Prostate gland (tissue), 2 donors: ENCODE measurements around the gene PDZRN4. TPM values are rescaled to one million over a fixed set of nuclear protein-coding genes. Genes with fewer than 3 reads are reported as not detected.
A peak's percentile ranks its signal among the peaks of the same experiment; 100 is the strongest.

Experiments
- DNase-seq: peaks from one replicate; pipeline ENCODE4 v3.0.0-alpha.2; 2019; ENCODE audit warnings: low spot score
- H3K27ac ChIP-seq, 2 donors: fragments of 200-600 bp; sonication (generic); 2 replicates each; pipeline ENCODE4 v1.5.1; 2017 to 2019
- H3K27me3 ChIP-seq: fragments of 200-600 bp; sonication (generic); replicated peaks from 2 replicates; pipeline ENCODE4 v1.5.1; 2019; ENCODE audit not compliant: insufficient read depth
- H3K36me3 ChIP-seq, 2 donors: fragments of 200-600 bp; sonication (generic); 1 replicate in 1 of 2; 2 replicates in 1 of 2; pipeline versions ENCODE4 v1.5.1 to v1.8.1; 2017 to 2019
- H3K4me1 ChIP-seq: fragments of 200-600 bp; sonication (generic); replicated peaks from 2 replicates; pipeline ENCODE4 v1.5.1; 2019
- H3K4me3 ChIP-seq, 2 donors: fragments of 200-600 bp; sonication (generic); 2 replicates each; pipeline ENCODE4 v1.5.1; 2017 to 2019
- H3K9me3 ChIP-seq: fragments of 200-600 bp; sonication (generic); 2 replicates; pipeline ENCODE4 v1.5.1; 2017
- CTCF ChIP-seq, 4 experiments: fragments of 200-600 bp in 2 of 4; fragments of 450-650 bp in 2 of 4; sonication (generic) in 2 of 4; IDR thresholded peaks; 1 replicate in 3 of 4; 2 replicates in 1 of 4; pipeline ENCODE4 v1.5.1; 2016 to 2019; ENCODE audit warnings: antibody characterized with exemption in 4 of 4, mild to moderate bottlenecking in 2 of 4, moderate library complexity in 2 of 4
- POLR2A ChIP-seq: fragments of 450-650 bp; IDR thresholded peaks from one replicate; pipeline ENCODE4 v1.6.1; 2016; ENCODE audit warnings: antibody characterized with exemption, mild to moderate bottlenecking
- POLR2AphosphoS5 ChIP-seq: sonication (generic); formaldehyde crosslinking; IDR thresholded peaks from one replicate; pipeline ENCODE4 v1.6.1; 2017; ENCODE audit warnings: antibody characterized with exemption
- WGBS: methylation state at CpG from one replicate; pipeline ENCODE4 v1.1.5; 2018; 5-methylcytosine and 5-hydroxymethylcytosine counted together
- intact Hi-C: fragments of 100-400 bp; cut with DNase I; formaldehyde crosslinking; loops from one replicate; pipeline ENCODE4 v1.14.2; 2022
- total RNA-seq, 2 donors: library from RNA; depleted of rRNA; stranded (reverse); fragments of >200 nt; gene quantifications; one replicate each; pipeline ENCODE4 v1.1.0, GENCODE V29; 2016

The PDZRN4 gene
- total RNA-seq, 2 donors from 2014 or later: 6.5 to 21.1 TPM

- no peaks in the 10 kb centered on the region for H3K36me3 ChIP-seq
- no peaks in the 10 kb centered on the region for H3K9me3 ChIP-seq
- H3K4me3 ChIP-seq: no peak overlapping the region
- DNase-seq: no peak
- H3K27me3 ChIP-seq: no peaks in the 10 kb centered on the region
- WGBS: 75% methylated on average over 4 of the region's 4 CpGs
- H3K27ac ChIP-seq: no peak overlapping the region
- H3K4me1 ChIP-seq: peaks cover 4% of the 10 kb centered on the region
- TF ChIP-seq POLR2A: no peak
- TF ChIP-seq POLR2AphosphoS5: no peak
- TF ChIP-seq CTCF (IDR thresholded peaks at IDR 0.05): no peak
- intact Hi-C loops: no loop called here
Measured at GRCh38 chr12:41509271-41510055, 321.3 kb downstream of the PDZRN4 start.

GRCh38 chr12:41510470-41510869, 322.4 kb downstream of the PDZRN4 start:
- H3K9me3 ChIP-seq: no peaks in the 10 kb centered on the region
- H3K4me3 ChIP-seq: no peak overlapping the region
- intact Hi-C loops: no loop called here
- 55% methylated on average over 2 of the region's 2 CpGs for WGBS
- peak overlapping the region in 1 of 2 donors; percentile 30 for H3K27ac ChIP-seq
- H3K4me1 ChIP-seq: peaks cover 4% of the 10 kb centered on the region
- peak; percentile 79 for TF ChIP-seq POLR2AphosphoS5
- no peak for TF ChIP-seq CTCF (IDR thresholded peaks at IDR 0.05)
- no peak for TF ChIP-seq POLR2A
- DNase-seq: no peak
- H3K27me3 ChIP-seq: no peaks in the 10 kb centered on the region
- no peaks in the 10 kb centered on the region for H3K36me3 ChIP-seq

- Histone ChIP-seq H3K27me3 (no peaks in the 10 kb centered on the region), H3K36me3 (no peaks in the 10 kb centered on the region), H3K4me3 (no peak overlapping the region), H3K4me1 (peaks cover 4% of the 10 kb centered on the region), H3K9me3 (no peaks in the 10 kb centered on the region), H3K27ac (peak overlapping the region in 1 of 2 donors; percentile 30)
- no peak for DNase-seq
- WGBS: 72% methylated on average over 1 of the region's 1 CpG
- no peak for TF ChIP-seq POLR2AphosphoS5
- TF ChIP-seq CTCF (IDR thresholded peaks at IDR 0.05): no peak
- no peak for TF ChIP-seq POLR2A
- intact Hi-C loops: no loop called here
Measured at GRCh38 chr12:41511247-41511646, 323.1 kb downstream of the PDZRN4 start.

GRCh38 chr12:41512497-41512896, 324.4 kb downstream of the PDZRN4 start:
- no peak for DNase-seq
- WGBS: 78% methylated on average over 2 of the region's 2 CpGs
- Histone ChIP-seq H3K36me3 (no peaks in the 10 kb centered on the region), H3K4me1 (peaks cover 4% of the 10 kb centered on the region), H3K27ac (no peak overlapping the region), H3K4me3 (no peak overlapping the region), H3K27me3 (no peaks in the 10 kb centered on the region), H3K9me3 (no peaks in the 10 kb centered on the region)
- TF ChIP-seq POLR2A: no peak
- no peak for TF ChIP-seq CTCF (IDR thresholded peaks at IDR 0.05)
- TF ChIP-seq POLR2AphosphoS5: no peak
- intact Hi-C loops: no loop called here
